ENCODE results near the gene IFT22.

GRCh38 chr7:101330011-101330484 lies 8.4 kb upstream of the IFT22 start:
- TF ChIP-seq CTCF (IDR thresholded peaks at IDR 0.05), result no peak
- TF ChIP-seq EP300 (IDR thresholded peaks at IDR 0.05), result no peak
- no peak for TF ChIP-seq POLR2A (IDR thresholded peaks at IDR 0.05)
